Measurements from ENCODE around the gene GPR85.
"Not testable (repeated sequence)": the region's sequence is repeated elsewhere in the genome, so short reads cannot be mapped to it uniquely, and the experiment has no call there.

The GPR85 gene

GRCh38 chr7:113086431-113086888 lies at the start of gene GPR85:
TSS of gene GPR85 (minus strand) at chr7:113086827. CDS start at chr7:113084721, 2,106 bp downstream.
- peak; percentile 88 for DNase-seq (ENCODE audit: low read depth, low spot score)

- DNase-seq (ENCODE audit: low read depth, low spot score), result no peak
Observed at GRCh38 chr7:113134025-113134424, 47.4 kb upstream of the GPR85 start.

GRCh38 chr7:113131367-113131766 lies 44.7 kb upstream of the GPR85 start:
- no peak for DNase-seq (ENCODE audit: low read depth, low spot score)

- DNase-seq (ENCODE audit: low read depth, low spot score), result peak; percentile 43
Observed at GRCh38 chr7:113128031-113128430, 41.4 kb upstream of the GPR85 start.

- DNase-seq (ENCODE audit: low read depth, low spot score), result no peak
Observed at GRCh38 chr7:113125728-113126127, 39.1 kb upstream of the GPR85 start.

GRCh38 chr7:113122744-113123143 lies 36.1 kb upstream of the GPR85 start:
- no peak for DNase-seq (ENCODE audit: low read depth, low spot score)

GRCh38 chr7:113120647-113121046 lies 34.0 kb upstream of the GPR85 start:
- no peak for DNase-seq (ENCODE audit: low read depth, low spot score)

- DNase-seq (ENCODE audit: low read depth, low spot score), result no peak
Observed at GRCh38 chr7:113119429-113119828, 32.8 kb upstream of the GPR85 start.

- peak; percentile 95 for DNase-seq (ENCODE audit: low read depth, low spot score)
Observed at GRCh38 chr7:113118074-113118959, 31.7 kb upstream of the GPR85 start, which contains the start of gene SMIM30. TSS of gene SMIM30 (minus strand) at chr7:113118554. CDS start at chr7:113117578, 976 bp downstream.

- not testable (repeated sequence) for DNase-seq (ENCODE audit: low read depth, low spot score)
Observed at GRCh38 chr7:113117374-113117774, 30.7 kb upstream of the GPR85 start.

- no peak for DNase-seq (ENCODE audit: low read depth, low spot score)
Observed at GRCh38 chr7:113113912-113114311, 27.3 kb upstream of the GPR85 start.

GRCh38 chr7:113109718-113110117 lies 23.1 kb upstream of the GPR85 start:
- no peak for DNase-seq (ENCODE audit: low read depth, low spot score)

- DNase-seq (ENCODE audit: low read depth, low spot score), result peak; percentile 71
Observed at GRCh38 chr7:113100121-113100603, 13.5 kb upstream of the GPR85 start.

GRCh38 chr7:113099284-113099919 lies 12.8 kb upstream of the GPR85 start:
- DNase-seq (ENCODE audit: low read depth, low spot score), result no peak

GRCh38 chr7:113094517-113095249 lies 8.1 kb upstream of the GPR85 start:
- DNase-seq (ENCODE audit: low read depth, low spot score), result no peak

- no peak for DNase-seq (ENCODE audit: low read depth, low spot score)
Observed at GRCh38 chr7:113093561-113093960, 6.9 kb upstream of the GPR85 start.

GRCh38 chr7:113092762-113093161 lies 6.1 kb upstream of the GPR85 start:
- DNase-seq (ENCODE audit: low read depth, low spot score), result no peak

GRCh38 chr7:113087071-113087998 lies 708 bp upstream of the GPR85 start:
- DNase-seq (ENCODE audit: low read depth, low spot score), result peak; percentile 72

GRCh38 chr7:113085781-113086390 lies 741 bp downstream of the GPR85 start:
- peak; percentile 50 for DNase-seq (ENCODE audit: low read depth, low spot score)

GRCh38 chr7:113084496-113085172 lies 2.0 kb downstream of the GPR85 start:
- no peak for DNase-seq (ENCODE audit: low read depth, low spot score)

Measured in astrocyte of the hippocampus (primary cell).